Gastrocnemius medialis (tissue), 4 donors: ENCODE results near the gene OR7G3. TPM values are rescaled to one million over a fixed set of nuclear protein-coding genes. Genes with fewer than 3 reads are reported as not detected.

Source experiments
- ATAC-seq, 2 donors: fragments of 150-250 bp; one replicate each; pipeline ENCODE4 v1.9.1; 2016
- DNase-seq, 2 donors: peaks; one replicate each; pipeline ENCODE4 v3.0.0-alpha.2; 2019
- H3K27ac ChIP-seq, 4 donors: fragments of 200-600 bp; sonication (generic); 1 replicate in 1 of 4; 2 replicates in 3 of 4; pipeline ENCODE4 v1.5.1; 2016 to 2018; ENCODE audit warnings: mild to moderate bottlenecking in 2 of 4, moderate library complexity in 1 of 4
- H3K27me3 ChIP-seq, 3 donors: fragments of 200-600 bp; sonication (generic) in 2 of 3; 1 replicate in 1 of 3; 2 replicates in 2 of 3; pipeline versions ENCODE4 v1.5.1 to v1.6.0; 2016 to 2019; ENCODE audit warnings: mild to moderate bottlenecking in 1 of 3, moderate library complexity in 1 of 3
- H3K36me3 ChIP-seq, 2 donors: fragments of 200-600 bp; sonication (generic) in 1 of 2; one replicate each; pipeline ENCODE4 v1.5.1; 2017 to 2018
- H3K4me1 ChIP-seq, 2 donors: fragments of 200-600 bp; sonication (generic) in 1 of 2; one replicate each; pipeline ENCODE4 v1.5.1; 2016 to 2017; ENCODE audit warnings: mild to moderate bottlenecking in 2 of 2
- H3K4me3 ChIP-seq, 4 donors: fragments of 200-600 bp; sonication (generic) in 3 of 4; 1 replicate in 1 of 4; 2 replicates in 3 of 4; pipeline ENCODE4 v1.5.1; 2016 to 2019; ENCODE audit warnings: mild to moderate bottlenecking in 2 of 4
- H3K9me3 ChIP-seq, 3 donors: fragments of 200-600 bp; sonication (generic) in 2 of 3; 1 replicate in 1 of 3; 2 replicates in 2 of 3; pipeline ENCODE4 v1.5.1; 2016 to 2019
- CTCF ChIP-seq, 5 experiments: fragments of 450-650 bp in 3 of 5; fragments of 200-600 bp in 2 of 5; sonication (generic) in 2 of 5; IDR thresholded peaks in 4 of 5; conservative IDR thresholded peaks in 1 of 5; 1 replicate in 4 of 5; 2 replicates in 1 of 5; pipeline ENCODE4 v1.5.1; 2016 to 2019; ENCODE audit warnings: antibody characterized with exemption in 5 of 5, mild to moderate bottlenecking in 3 of 5, moderate library complexity in 3 of 5
- POLR2A ChIP-seq, 2 donors: fragments of 450-650 bp; IDR thresholded peaks; one replicate each; pipeline ENCODE4 v1.6.1; 2017; ENCODE audit warnings: antibody characterized with exemption in 2 of 2, mild to moderate bottlenecking in 2 of 2, moderate library complexity in 2 of 2
- in situ Hi-C, 4 donors: fragments of 200-750 bp; cut with MboI; loops; one replicate each; pipeline versions ENCODE4 v1.15.0 to v1.8.0; 2017; ENCODE audit warnings: low sequenced_read_pairs in 4 of 4
- intact Hi-C: fragments of 100-400 bp; cut with DNase I; formaldehyde crosslinking; loops from one replicate; pipeline ENCODE4 v1.15.1; 2023; ENCODE audit warnings: low total_unique reads
- total RNA-seq, 4 donors: library from RNA; depleted of rRNA; stranded (reverse); fragments of >200 nt; gene quantifications; one replicate each; pipeline versions ENCODE4 v1.1.0 to v1.2.3, GENCODE V29; 2016

The OR7G3 gene
- total RNA-seq, 4 donors from 2014 or later: not detected

DNA sequence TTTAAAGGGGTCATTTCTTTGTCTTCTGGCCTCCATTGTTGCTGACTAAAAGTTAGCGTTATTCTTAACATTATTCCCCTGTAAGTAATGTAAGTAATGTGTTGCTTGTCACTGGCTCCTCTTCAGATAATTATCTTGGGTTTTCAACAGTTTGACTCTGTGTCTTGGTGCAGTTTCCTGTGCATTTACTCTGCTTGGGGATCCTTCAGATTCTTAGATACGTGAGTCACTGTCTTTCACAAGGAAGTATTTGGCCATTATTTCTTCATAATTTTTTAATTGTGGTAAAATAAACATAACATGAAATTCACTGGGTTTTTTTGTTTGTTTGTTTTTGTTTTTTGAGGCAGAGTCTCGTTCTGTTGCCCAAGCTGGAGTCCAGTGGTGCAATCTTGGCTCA lies 38.5 kb upstream of the OR7G3 start:
- H3K4me1 ChIP-seq: no peaks in the 10 kb centered on the region
- H3K27me3 ChIP-seq: no peaks in the 10 kb centered on the region
- H3K36me3 ChIP-seq: peaks cover 24 to 66% of the 10 kb centered on the region in 2 donors
- DNase-seq (no peak), ATAC-seq (no peak)
- no peak overlapping the region for H3K4me3 ChIP-seq
- intact Hi-C loops (no loop called here), in situ Hi-C loops (loop anchor here in 1 of 4 donors (10.0 kb wide), 1 partner anchor 60 kb away; the partner anchor contains the start of gene OR7G2)
- H3K27ac ChIP-seq: no peak overlapping the region
- H3K9me3 ChIP-seq: peaks cover 0 to 5% (median 0%) of the 10 kb centered on the region in 3 donors
- TF ChIP-seq CTCF (IDR thresholded peaks at IDR 0.05 in 4 of 5, conservative IDR thresholded peaks at IDR 0.05 in 1 of 5): no peak
- TF ChIP-seq POLR2A (IDR thresholded peaks at IDR 0.05): no peak

DNA sequence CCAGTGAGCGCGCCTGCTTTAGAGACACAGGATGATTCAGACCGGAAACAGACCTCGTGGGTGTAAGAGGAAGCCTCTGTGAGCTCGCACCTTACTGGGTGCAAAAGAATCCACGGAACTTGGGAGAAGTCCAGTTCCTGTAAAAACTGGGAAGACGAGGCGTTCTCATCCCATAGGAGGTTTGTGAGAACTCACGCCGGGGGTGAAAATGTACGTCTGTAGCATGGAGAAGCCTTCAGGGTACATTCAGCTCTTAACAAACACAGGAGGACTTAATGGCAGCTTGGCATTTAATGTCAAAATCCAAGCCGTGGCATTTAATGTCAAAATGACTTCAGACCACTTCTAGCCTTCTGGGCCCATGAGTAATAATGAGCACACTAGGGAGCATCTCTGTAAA lies 34.7 kb upstream of the OR7G3 start:
- no peak overlapping the region for H3K27ac ChIP-seq

DNA sequence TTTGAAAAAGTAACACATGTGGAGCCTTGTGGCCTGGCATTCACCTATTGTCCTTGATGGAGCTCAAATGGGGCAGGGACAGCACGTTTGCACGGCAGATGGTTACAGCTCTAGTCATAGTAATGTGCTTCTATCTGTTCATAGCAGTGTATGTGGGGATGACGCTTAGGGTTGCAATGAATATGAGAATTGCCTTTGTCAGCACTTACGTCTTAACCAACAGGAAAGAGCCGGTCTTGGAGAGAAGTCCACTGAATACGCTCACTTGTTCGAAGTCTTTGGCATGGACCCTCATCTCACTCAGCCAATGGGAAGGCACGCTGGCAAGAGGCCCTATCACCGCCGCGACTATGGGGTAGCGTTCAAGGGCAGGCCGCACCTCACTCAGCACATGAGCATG lies 33.1 kb upstream of the OR7G3 start:
- intact Hi-C loops: no loop called here
- peaks cover 0 to 5% (median 0%) of the 10 kb centered on the region in 3 donors for H3K9me3 ChIP-seq
- ATAC-seq (no peak), DNase-seq (no peak)
- no peaks in the 10 kb centered on the region for H3K27me3 ChIP-seq
- TF ChIP-seq POLR2A (IDR thresholded peaks at IDR 0.05) (no peak), CTCF (IDR thresholded peaks at IDR 0.05 in 4 of 5, conservative IDR thresholded peaks at IDR 0.05 in 1 of 5) (no peak)
- in situ Hi-C loops: loop anchor here in 1 of 4 donors (10.0 kb wide), 1 partner anchor 55 kb away; the partner anchor contains the start of gene OR7G2
- peaks cover 40 to 88% of the 10 kb centered on the region in 2 donors for H3K36me3 ChIP-seq
- no peak overlapping the region for H3K27ac ChIP-seq
- no peak overlapping the region for H3K4me3 ChIP-seq
- no peaks in the 10 kb centered on the region for H3K4me1 ChIP-seq

More for the DNA sequence above, 34.7 kb upstream of the OR7G3 start:
- Histone ChIP-seq H3K9me3 (peaks cover 0 to 5% (median 0%) of the 10 kb centered on the region in 3 donors), H3K4me1 (no peaks in the 10 kb centered on the region), H3K36me3 (peaks cover 40 to 100% of the 10 kb centered on the region in 2 donors), H3K27me3 (no peaks in the 10 kb centered on the region), H3K4me3 (no peak overlapping the region)
- DNase-seq (no peak), ATAC-seq (no peak)
- intact Hi-C loops (no loop called here), in situ Hi-C loops (loop anchor here in 1 of 4 donors (10.0 kb wide), 1 partner anchor 57 kb away; the partner anchor contains the start of gene OR7G2)
- no peak for TF ChIP-seq POLR2A (IDR thresholded peaks at IDR 0.05)
- no peak for TF ChIP-seq CTCF (IDR thresholded peaks at IDR 0.05 in 4 of 5, conservative IDR thresholded peaks at IDR 0.05 in 1 of 5)

- ATAC-seq (no peak), DNase-seq (no peak)
- peaks cover 26 to 73% of the 10 kb centered on the region in 2 donors for H3K36me3 ChIP-seq
- in situ Hi-C loops: no loop called here
- TF ChIP-seq POLR2A (IDR thresholded peaks at IDR 0.05): no peak
- TF ChIP-seq CTCF (IDR thresholded peaks at IDR 0.05 in 4 of 5, conservative IDR thresholded peaks at IDR 0.05 in 1 of 5): no peak
- H3K27me3 ChIP-seq: no peaks in the 10 kb centered on the region
- H3K4me1 ChIP-seq: no peaks in the 10 kb centered on the region
- no peak overlapping the region for H3K27ac ChIP-seq
- H3K4me3 ChIP-seq: no peak overlapping the region
- intact Hi-C loops: no loop called here
- no peaks in the 10 kb centered on the region for H3K9me3 ChIP-seq
Measured at GRCh38 chr19:9156304-9156703, 29.6 kb upstream of the OR7G3 start.

GRCh38 chr19:9155591-9155990 lies 28.8 kb upstream of the OR7G3 start:
- H3K36me3 ChIP-seq: peaks cover 20 to 66% of the 10 kb centered on the region in 2 donors
- H3K27ac ChIP-seq: no peak overlapping the region
- H3K4me3 ChIP-seq: no peak overlapping the region
- intact Hi-C loops (no loop called here), in situ Hi-C loops (no loop called here)
- no peaks in the 10 kb centered on the region for H3K27me3 ChIP-seq
- DNase-seq (no peak), ATAC-seq (no peak)
- TF ChIP-seq POLR2A (IDR thresholded peaks at IDR 0.05) (no peak), CTCF (IDR thresholded peaks at IDR 0.05 in 4 of 5, conservative IDR thresholded peaks at IDR 0.05 in 1 of 5) (no peak)
- no peaks in the 10 kb centered on the region for H3K4me1 ChIP-seq
- no peaks in the 10 kb centered on the region for H3K9me3 ChIP-seq
